Body of pancreas (tissue), 4 donors: Measurements from ENCODE around the gene BBX. TPM values are rescaled to one million over a fixed set of nuclear protein-coding genes. Genes with fewer than 3 reads are reported as not detected.
A peak's percentile ranks its signal among the peaks of the same experiment; 100 is the strongest.

Source experiments
- ATAC-seq: fragments of 150-250 bp; one replicate; pipeline ENCODE4 v1.9.1; 2016
- DNase-seq, 4 donors: peaks; one replicate each; pipeline ENCODE4 v3.0.0-alpha.2; 2019
- H3K27ac ChIP-seq, 4 donors: fragments of 200-600 bp; sonication (generic); 1 replicate in 3 of 4; 2 replicates in 1 of 4; pipeline versions ENCODE4 v1.5.1 to v1.6.1; 2016 to 2019; ENCODE audit warnings: mild to moderate bottlenecking in 1 of 4, mixed read lengths in 1 of 4, moderate library complexity in 1 of 4
- H3K27me3 ChIP-seq, 2 donors: fragments of 200-600 bp; sonication (generic); one replicate each; pipeline ENCODE4 v1.6.0; 2016; ENCODE audit warnings: mild to moderate bottlenecking in 1 of 2
- H3K36me3 ChIP-seq, 2 donors: fragments of 200-600 bp; sonication (generic); replicated peaks in 1 of 2; 2 replicates each; pipeline ENCODE4 v1.5.1; 2016; ENCODE audit warnings: low read depth in 2 of 2; ENCODE audit not compliant: insufficient read depth in 1 of 2
- H3K4me1 ChIP-seq: fragments of 200-600 bp; sonication (generic); one replicate; pipeline ENCODE4 v1.6.0; 2016
- H3K4me3 ChIP-seq, 2 donors: fragments of 200-600 bp; sonication (generic); 1 replicate in 1 of 2; 2 replicates in 1 of 2; pipeline ENCODE4 v1.5.1; 2016 to 2019
- H3K9me3 ChIP-seq, 3 donors: fragments of 200-600 bp; sonication (generic); 1 replicate in 2 of 3; 2 replicates in 1 of 3; pipeline ENCODE4 v1.5.1; 2016
- CTCF ChIP-seq, 7 experiments: fragments of 450-650 bp in 4 of 7; fragments of 200-600 bp in 3 of 7; sonication (generic) in 3 of 7; IDR thresholded peaks; one replicate each; pipeline ENCODE4 v1.5.1; 2016 to 2019; ENCODE audit warnings: antibody characterized with exemption in 7 of 7
- POLR2A ChIP-seq, 3 donors: fragments of 450-650 bp; IDR thresholded peaks; one replicate each; pipeline ENCODE4 v1.6.1; 2016; ENCODE audit warnings: antibody characterized with exemption in 3 of 3, mild to moderate bottlenecking in 2 of 3
- WGBS, 2 donors: methylation state at CpG; one replicate each; pipeline ENCODE4 v1.1.5; 2017; 5-methylcytosine and 5-hydroxymethylcytosine counted together
- intact Hi-C: fragments of 100-400 bp; cut with DNase I; formaldehyde crosslinking; loops from one replicate; pipeline ENCODE4 v1.15.1; 2023
- total RNA-seq, 2 donors: library from RNA; depleted of rRNA; stranded (reverse); fragments of >200 nt; gene quantifications; one replicate each; pipeline ENCODE4 v1.1.0, GENCODE V29; 2016

BBX gene
- total RNA-seq, 2 donors from 2014 or later: 17.5 to 28.8 TPM

GRCh38 chr3:107704477-107704876, 181.7 kb downstream of the BBX start:
- DNase-seq (no peak), ATAC-seq (no peak)
- Histone ChIP-seq H3K9me3 (no peaks in the 10 kb centered on the region), H3K4me3 (no peak overlapping the region), H3K27ac (no peak overlapping the region), H3K4me1 (no peaks in the 10 kb centered on the region), H3K27me3 (no peaks in the 10 kb centered on the region), H3K36me3 (no peaks in the 10 kb centered on the region)
- TF ChIP-seq CTCF (IDR thresholded peaks at IDR 0.05): no peak
- no peak for TF ChIP-seq POLR2A (IDR thresholded peaks at IDR 0.05)
- intact Hi-C loops: no loop called here
- 91 to 96% methylated on average over 1 of the region's 1 CpG for WGBS, 2 donors

- TF ChIP-seq CTCF (IDR thresholded peaks at IDR 0.05) (no peak), POLR2A (IDR thresholded peaks at IDR 0.05) (no peak)
- H3K4me1 ChIP-seq: no peaks in the 10 kb centered on the region
- WGBS, 2 donors: 74 to 75% methylated on average over 5 of the region's 5 CpGs
These were observed 182.3 kb downstream of the BBX start for GRCh38 chr3:107705046-107705445.

GRCh38 chr3:107710851-107711250, 188.1 kb downstream of the BBX start:
- 65 to 70% methylated on average over 5 of the region's 5 CpGs for WGBS, 2 donors
- no peak overlapping the region for H3K27ac ChIP-seq
- H3K36me3 ChIP-seq: no peaks in the 10 kb centered on the region
- H3K4me1 ChIP-seq: no peaks in the 10 kb centered on the region
- TF ChIP-seq CTCF (IDR thresholded peaks at IDR 0.05) (no peak), POLR2A (IDR thresholded peaks at IDR 0.05) (no peak)
- intact Hi-C loops: no loop called here
- peak; percentile 68 for ATAC-seq
- no peak overlapping the region for H3K4me3 ChIP-seq
- peak; percentile 32 to 75 (median 44) for DNase-seq
- no peaks in the 10 kb centered on the region for H3K27me3 ChIP-seq
- no peaks in the 10 kb centered on the region for H3K9me3 ChIP-seq

More at GRCh38 chr3:107705046-107705445, 182.3 kb downstream of the BBX start:
- Histone ChIP-seq H3K36me3 (no peaks in the 10 kb centered on the region), H3K27me3 (no peaks in the 10 kb centered on the region), H3K27ac (no peak overlapping the region), H3K9me3 (no peaks in the 10 kb centered on the region), H3K4me3 (no peak overlapping the region)
- DNase-seq: no peak
- intact Hi-C loops: no loop called here
- no peak for ATAC-seq

- TF ChIP-seq POLR2A (IDR thresholded peaks at IDR 0.05) (no peak), CTCF (IDR thresholded peaks at IDR 0.05) (no peak)
- WGBS, 2 donors: 84 to 94% methylated on average over 3 of the region's 3 CpGs
- ATAC-seq: no peak
These were observed 194.0 kb downstream of the BBX start for GRCh38 chr3:107716734-107717133.

GRCh38 chr3:107718547-107718946, 195.8 kb downstream of the BBX start:
- no peak for TF ChIP-seq POLR2A (IDR thresholded peaks at IDR 0.05)
- TF ChIP-seq CTCF (IDR thresholded peaks at IDR 0.05): no peak
- Histone ChIP-seq H3K4me1 (no peaks in the 10 kb centered on the region), H3K36me3 (peaks cover 0 to 5% of the 10 kb centered on the region in 2 donors), H3K9me3 (no peaks in the 10 kb centered on the region), H3K27me3 (no peaks in the 10 kb centered on the region), H3K27ac (no peak overlapping the region), H3K4me3 (no peak overlapping the region)
- DNase-seq: no peak
- no peak for ATAC-seq
- 63 to 93% methylated on average over 2 of the region's 2 CpGs for WGBS, 2 donors
- intact Hi-C loops: no loop called here

More at GRCh38 chr3:107716734-107717133, 194.0 kb downstream of the BBX start:
- H3K27me3 ChIP-seq: no peaks in the 10 kb centered on the region
- no peak for DNase-seq
- no peak overlapping the region for H3K4me3 ChIP-seq
- H3K27ac ChIP-seq: no peak overlapping the region
- H3K4me1 ChIP-seq: no peaks in the 10 kb centered on the region
- H3K9me3 ChIP-seq: no peaks in the 10 kb centered on the region
- intact Hi-C loops: no loop called here
- H3K36me3 ChIP-seq: peaks cover 0 to 5% of the 10 kb centered on the region in 2 donors
